GM19025 (cell line): Measurements from ENCODE around the gene SLIT3.
A peak's percentile ranks its signal among the peaks of the same experiment; 100 is the strongest.

Source experiments
- ATAC-seq: cut with Tn5 transposase; IDR thresholded peaks from one replicate; pipeline ENCODE4 v1.9.1; 2021; ENCODE audit warnings: mild to moderate bottlenecking, low read depth, moderate library complexity; ENCODE audit not compliant: unreplicated experiment

Gene SLIT3

GRCh38 chr5:168883991-168884390 is 416.9 kb downstream of the SLIT3 start:
- no peak for ATAC-seq

GRCh38 chr5:168883281-168883741 is 417.6 kb downstream of the SLIT3 start:
- no peak for ATAC-seq

GRCh38 chr5:168882283-168882682 is 418.7 kb downstream of the SLIT3 start:
- no peak for ATAC-seq

GRCh38 chr5:168881427-168882149 is 419.4 kb downstream of the SLIT3 start:
- ATAC-seq, result no peak

- peak; percentile 88 for ATAC-seq
Measured at GRCh38 chr5:168879929-168880328, 421.0 kb downstream of the SLIT3 start.

- ATAC-seq, result peak; percentile 12
Measured at GRCh38 chr5:168879331-168879730, 421.6 kb downstream of the SLIT3 start.

GRCh38 chr5:168878135-168878745 is 422.7 kb downstream of the SLIT3 start:
- no peak for ATAC-seq

- no peak for ATAC-seq
Measured at GRCh38 chr5:168877132-168877892, 423.6 kb downstream of the SLIT3 start.

- no peak for ATAC-seq
Measured at GRCh38 chr5:168876419-168876818, 424.5 kb downstream of the SLIT3 start.

GRCh38 chr5:168875832-168876231 is 425.1 kb downstream of the SLIT3 start:
- no peak for ATAC-seq

- no peak for ATAC-seq
Measured at GRCh38 chr5:168874713-168875380, 426.1 kb downstream of the SLIT3 start.

GRCh38 chr5:168872246-168872645 is 428.7 kb downstream of the SLIT3 start:
- no peak for ATAC-seq

- ATAC-seq, result no peak
Measured at GRCh38 chr5:168870910-168871309, 430.0 kb downstream of the SLIT3 start.

- ATAC-seq, result no peak
Measured at GRCh38 chr5:168869615-168870227, 431.2 kb downstream of the SLIT3 start.

GRCh38 chr5:168867241-168867640 is 433.7 kb downstream of the SLIT3 start:
- no peak for ATAC-seq

GRCh38 chr5:168865968-168866367 is 435.0 kb downstream of the SLIT3 start:
- ATAC-seq, result no peak

GRCh38 chr5:168863021-168863420 is 437.9 kb downstream of the SLIT3 start:
- no peak for ATAC-seq

- no peak for ATAC-seq
Measured at GRCh38 chr5:168860503-168860902, 440.4 kb downstream of the SLIT3 start.

GRCh38 chr5:168860081-168860480 is 440.9 kb downstream of the SLIT3 start:
- no peak for ATAC-seq

GRCh38 chr5:168859471-168859870 is 441.5 kb downstream of the SLIT3 start:
- ATAC-seq, result no peak
